ENCODE results near the gene THUMPD3.

DNA sequence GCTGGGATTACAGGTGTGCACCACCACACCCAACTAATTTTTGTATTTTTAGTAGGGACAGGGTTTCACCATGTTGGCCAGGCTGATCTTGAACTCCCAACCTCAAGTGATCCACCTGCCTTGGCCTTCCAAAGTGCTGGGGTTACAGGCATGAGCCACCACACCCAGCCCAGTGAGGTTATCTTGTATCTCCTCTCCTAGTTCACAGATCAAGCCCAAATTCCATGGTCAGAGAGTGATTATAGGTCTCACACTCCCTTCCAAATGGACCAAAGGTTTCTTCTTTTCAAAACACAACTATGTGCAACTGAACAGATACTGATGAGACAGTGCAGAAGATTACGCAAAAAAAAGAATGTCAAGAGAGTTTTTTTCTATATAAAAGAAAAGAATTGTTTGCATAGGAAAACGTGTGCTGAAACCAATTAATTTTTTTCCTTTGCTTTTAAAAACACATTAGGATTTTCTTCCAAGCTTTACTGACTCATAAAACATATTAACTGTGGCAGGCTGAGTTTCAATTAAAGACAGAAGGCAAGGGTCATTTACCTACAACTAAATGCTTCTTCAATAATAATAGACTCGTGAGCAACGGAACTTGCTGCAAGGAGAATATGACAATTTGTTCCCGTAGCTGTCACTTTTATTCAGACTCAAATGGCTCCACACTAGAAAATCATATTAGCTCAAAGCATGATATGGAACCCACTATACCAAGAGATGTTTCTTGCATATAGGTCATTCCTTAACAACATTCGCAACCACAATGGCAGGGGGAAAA is 30.4 kb upstream of the THUMPD3 start:
- TF ChIP-seq, protein P1, sequence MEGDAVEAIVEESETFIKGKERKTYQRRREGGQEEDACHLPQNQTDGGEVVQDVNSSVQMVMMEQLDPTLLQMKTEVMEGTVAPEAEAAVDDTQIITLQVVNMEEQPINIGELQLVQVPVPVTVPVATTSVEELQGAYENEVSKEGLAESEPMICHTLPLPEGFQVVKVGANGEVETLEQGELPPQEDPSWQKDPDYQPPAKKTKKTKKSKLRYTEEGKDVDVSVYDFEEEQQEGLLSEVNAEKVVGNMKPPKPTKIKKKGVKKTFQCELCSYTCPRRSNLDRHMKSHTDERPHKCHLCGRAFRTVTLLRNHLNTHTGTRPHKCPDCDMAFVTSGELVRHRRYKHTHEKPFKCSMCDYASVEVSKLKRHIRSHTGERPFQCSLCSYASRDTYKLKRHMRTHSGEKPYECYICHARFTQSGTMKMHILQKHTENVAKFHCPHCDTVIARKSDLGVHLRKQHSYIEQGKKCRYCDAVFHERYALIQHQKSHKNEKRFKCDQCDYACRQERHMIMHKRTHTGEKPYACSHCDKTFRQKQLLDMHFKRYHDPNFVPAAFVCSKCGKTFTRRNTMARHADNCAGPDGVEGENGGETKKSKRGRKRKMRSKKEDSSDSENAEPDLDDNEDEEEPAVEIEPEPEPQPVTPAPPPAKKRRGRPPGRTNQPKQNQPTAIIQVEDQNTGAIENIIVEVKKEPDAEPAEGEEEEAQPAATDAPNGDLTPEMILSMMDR (IDR thresholded peaks at IDR 0.05), result no peak
- no peak for TF ChIP-seq POLR2AphosphoS5 (IDR thresholded peaks at IDR 0.05)
